ENCODE results near the gene CYP17A1.
A peak's percentile ranks its signal among the peaks of the same experiment; 100 is the strongest.

Gene CYP17A1

GRCh38 chr10:102802920-102803534 is 34.2 kb downstream of the CYP17A1 start:
- DNase-seq, result peak in 1 of 2 donors; percentile 8

- no peak for DNase-seq
Observed at GRCh38 chr10:102801978-102802377, 35.2 kb downstream of the CYP17A1 start.

GRCh38 chr10:102801496-102801895 is 35.7 kb downstream of the CYP17A1 start:
- DNase-seq, result no peak

- DNase-seq, result no peak
Observed at GRCh38 chr10:102800611-102801335, 36.4 kb downstream of the CYP17A1 start.

GRCh38 chr10:102799691-102800471 is 37.3 kb downstream of the CYP17A1 start:
- DNase-seq, result no peak

GRCh38 chr10:102796407-102797176 is 40.6 kb downstream of the CYP17A1 start:
- peak; percentile 32 to 58 for DNase-seq

GRCh38 chr10:102795453-102796406 is 41.5 kb downstream of the CYP17A1 start:
- no peak for DNase-seq

- no peak for DNase-seq
Observed at GRCh38 chr10:102791754-102792395, 45.3 kb downstream of the CYP17A1 start.

GRCh38 chr10:102785818-102786217 is 51.4 kb downstream of the CYP17A1 start:
- peak; percentile 19 to 21 for DNase-seq

- no peak for DNase-seq
Observed at GRCh38 chr10:102783568-102783967, 53.6 kb downstream of the CYP17A1 start.

- no peak for DNase-seq
Observed at GRCh38 chr10:102782673-102783551, 54.3 kb downstream of the CYP17A1 start.

GRCh38 chr10:102781921-102782557 is 55.2 kb downstream of the CYP17A1 start:
- DNase-seq, result no peak

- no peak for DNase-seq
Observed at GRCh38 chr10:102781090-102781920, 55.9 kb downstream of the CYP17A1 start.

All from CD4-positive, alpha-beta T cell treated with Interferon alpha-2 for 1 hour (primary cell).